Measurements from ENCODE around the gene PRKCA.
"Not testable (repeated sequence)": the region's sequence is repeated elsewhere in the genome, so short reads cannot be mapped to it uniquely, and the experiment has no call there.

The PRKCA gene

DNA sequence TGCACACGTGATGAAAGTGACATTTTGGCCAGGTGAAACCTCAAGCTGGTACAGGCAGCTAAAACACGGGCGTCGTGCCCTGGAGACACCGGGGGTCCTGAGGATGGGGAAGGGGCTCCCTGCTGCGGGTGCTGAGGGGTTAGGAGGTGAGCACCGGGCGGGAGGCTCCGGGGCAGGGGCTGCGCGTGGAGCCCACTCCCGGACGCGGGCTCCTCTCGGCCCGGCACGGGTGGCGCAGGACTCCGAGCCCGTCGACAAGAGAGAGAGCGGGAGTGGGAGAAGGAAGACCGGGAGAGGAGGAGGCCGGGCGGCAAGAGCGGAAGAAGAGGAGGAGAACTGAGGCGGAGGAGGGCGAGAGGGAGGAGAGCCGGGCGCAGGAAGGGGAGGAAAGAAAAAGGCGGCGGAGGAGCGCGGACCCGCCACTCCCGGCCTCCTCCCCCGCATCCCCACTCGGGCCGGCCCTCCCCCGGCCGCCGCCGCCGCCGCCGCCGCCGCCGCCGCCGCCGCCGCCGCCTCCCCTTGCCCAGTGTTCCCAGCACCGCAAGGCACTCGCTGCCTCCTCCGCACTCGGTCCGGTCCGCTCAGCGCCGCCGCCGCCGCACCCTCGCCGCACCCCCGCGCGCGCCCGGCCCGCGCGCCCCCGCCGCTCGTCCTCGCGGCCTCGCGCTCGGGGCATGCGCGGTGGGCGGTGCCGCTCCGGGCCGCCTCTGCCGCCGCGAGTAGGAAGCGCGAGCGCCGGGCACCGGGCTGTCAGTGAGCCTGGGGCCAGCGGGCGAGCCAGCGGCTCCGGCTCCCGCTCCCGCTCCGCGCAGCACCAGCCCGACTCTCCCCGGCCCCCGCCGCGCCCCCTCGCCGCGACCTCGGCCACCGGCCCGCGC is at the start of gene PRKCA:
Gene PRKCA, plus strand, starts transcription at position 750 of the 878 bp plus-strand sequence.
- DNase-seq = peak; percentile 86

DNA sequence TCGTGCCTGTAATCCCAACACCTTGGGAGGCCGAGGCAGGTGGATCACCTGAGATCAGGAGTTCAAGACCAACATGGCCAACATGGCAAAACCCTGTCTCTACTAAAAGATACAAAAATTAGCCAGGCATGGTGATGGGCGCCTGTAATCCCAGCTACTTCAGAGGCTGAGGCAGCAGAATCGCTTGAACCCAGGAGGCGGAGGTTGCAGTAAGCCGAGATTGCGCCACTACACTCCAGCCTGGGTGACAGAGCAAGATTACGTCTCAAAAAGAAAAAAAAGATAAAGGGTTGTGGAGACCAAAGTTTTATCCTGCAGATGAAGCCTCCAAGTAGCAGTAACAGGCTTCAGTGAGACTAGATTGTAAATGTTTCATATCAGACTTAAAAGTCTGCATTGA is 49.0 kb upstream of the PRKCA start:
- DNase-seq = not testable (repeated sequence)

DNA sequence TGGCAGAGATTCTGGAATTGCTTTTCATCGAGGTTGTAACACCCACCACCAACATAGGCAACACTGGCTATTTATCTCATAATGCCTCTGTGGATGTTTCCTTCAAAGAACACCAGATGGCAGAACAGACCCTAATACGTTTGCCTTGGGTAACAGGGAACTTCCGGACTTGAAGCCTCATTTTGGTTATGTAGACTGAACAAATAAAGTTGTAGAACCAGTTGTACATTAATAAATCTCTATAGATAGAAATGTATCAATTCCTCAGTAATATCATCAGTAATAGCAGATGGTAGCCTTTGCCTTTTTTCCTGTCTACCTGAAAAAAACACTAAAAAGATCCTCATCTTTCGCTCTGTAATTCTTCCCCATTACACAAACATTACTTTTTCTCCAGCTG is 47.3 kb upstream of the PRKCA start:
- DNase-seq = no peak

DNA sequence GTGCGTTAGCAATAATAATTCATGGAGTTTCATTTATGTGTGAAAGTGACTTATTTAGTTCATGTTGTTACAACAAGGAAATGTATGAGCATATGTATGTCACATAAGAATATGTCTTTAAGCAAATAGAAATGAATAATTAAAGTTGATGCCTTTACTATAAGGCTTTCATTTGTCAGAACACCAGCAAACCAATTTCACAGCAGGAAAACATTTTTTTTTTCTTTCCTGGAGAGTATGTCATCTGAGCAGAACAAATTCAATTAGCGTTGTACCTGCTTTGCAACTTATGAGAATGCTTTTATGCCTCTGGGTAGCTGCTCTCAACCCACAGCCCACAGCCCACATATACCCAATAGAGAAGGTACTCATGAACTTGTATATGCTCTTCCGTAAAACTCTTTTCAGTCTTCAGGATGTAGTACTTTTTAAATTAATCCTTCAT is 46.9 kb upstream of the PRKCA start:
- DNase-seq = no peak

DNA sequence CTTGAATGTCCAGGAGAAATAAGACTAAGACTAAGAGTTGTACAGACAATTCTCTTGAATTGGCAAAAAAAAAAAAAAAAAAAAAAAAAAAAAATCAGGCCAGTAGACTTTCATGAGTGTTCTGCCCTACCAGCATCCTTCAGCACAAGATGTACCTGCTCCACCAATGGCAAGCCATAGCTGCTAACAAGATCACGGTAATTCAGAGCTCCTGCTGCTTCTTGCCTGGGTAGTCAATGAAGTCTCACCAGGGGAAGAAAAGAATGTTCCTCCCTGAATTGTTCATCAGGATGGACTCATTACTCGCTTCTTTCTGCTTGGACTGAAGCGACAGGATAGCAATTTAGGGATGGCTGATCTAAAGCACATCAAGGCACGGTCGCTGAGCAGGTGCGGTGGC is 42.1 kb upstream of the PRKCA start:
- no peak for DNase-seq

DNA sequence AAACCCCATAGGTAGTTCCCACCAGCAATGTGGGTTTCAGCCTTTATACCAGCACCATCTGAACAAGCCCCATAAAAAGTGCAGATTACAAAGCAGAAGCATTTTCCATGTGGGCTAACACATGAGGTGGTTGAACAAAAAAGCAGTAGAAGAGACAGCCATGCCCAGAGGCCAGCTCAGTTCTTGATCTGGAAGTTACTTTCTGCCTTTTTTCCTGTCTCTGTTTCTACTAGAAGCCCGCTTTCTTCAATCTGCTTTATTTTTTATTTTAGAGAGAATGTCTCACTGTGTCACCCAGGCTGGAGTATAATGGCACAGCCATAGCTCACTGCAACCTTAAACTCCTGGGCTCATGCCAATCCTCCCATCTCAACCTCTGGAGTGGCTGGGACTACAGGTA is 41.7 kb upstream of the PRKCA start:
- DNase-seq = no peak

DNA sequence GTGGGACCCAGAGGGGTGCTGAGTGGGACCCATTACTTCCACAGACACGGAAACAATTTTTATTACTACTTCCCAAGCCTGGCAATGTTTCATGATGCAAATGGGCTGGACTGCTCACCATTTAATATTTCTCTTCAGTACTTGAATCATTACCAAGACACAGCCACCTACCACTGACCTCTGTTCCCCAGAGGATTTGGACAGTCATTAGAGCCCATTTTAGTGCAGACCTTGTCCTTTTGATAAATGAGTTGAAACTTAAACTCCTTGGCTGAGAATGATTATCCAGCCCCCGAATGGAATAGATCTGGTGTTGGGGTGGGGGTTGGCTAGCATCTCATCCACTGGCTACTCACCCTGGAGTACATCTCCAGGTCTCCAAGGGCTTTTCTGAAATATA is 39.6 kb upstream of the PRKCA start:
- DNase-seq = no peak

DNA sequence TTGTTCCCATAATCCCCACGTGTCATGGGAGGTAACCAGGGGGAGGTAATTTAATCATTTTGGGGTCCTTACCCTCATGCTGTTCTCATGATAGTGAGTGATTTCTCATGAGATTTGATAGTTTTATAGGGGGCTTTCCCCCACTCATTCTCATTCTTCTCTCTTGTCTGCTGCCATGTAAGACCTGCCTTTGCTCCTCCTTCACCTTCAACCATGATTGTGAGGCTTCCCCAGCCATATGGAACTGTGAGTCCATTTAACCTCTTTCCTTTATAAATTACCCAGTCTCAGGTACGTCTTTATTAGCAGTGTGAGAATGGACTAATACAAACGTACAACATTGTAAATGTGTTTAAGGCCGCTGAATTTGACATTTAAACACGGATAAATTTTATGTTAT is 37.7 kb upstream of the PRKCA start:
- no peak for DNase-seq

DNA sequence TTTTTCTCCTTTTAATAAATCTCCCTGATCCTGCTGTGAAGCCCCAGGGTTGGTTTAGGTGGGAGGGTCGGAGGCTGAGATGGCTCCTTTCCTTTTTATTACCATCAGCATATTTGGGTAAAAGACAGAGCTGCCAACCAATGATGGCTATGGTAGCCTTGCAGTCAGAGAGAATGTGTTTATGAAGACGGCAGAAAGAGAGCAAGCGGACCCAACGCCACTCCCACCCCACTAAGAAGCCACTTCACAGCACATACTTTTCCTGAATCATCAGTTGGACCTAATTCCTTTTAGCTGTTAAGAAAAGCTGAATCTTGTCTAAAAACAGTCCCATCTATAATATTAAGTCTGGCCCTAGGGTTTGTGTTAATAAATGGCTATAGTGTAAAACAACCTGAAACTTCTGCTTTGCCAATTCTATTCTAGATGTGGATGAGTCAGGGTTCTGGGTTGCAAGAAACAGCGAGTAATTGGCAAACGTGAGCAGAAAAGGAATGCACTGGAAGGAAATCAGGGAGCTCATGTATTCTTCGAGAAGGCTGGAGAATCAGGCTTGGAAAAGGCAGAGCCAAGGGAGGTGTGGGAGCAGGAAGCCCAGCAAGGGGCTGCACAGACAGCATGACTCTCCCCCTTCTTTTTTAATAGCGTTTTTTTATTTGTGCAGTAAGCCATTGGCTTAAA is 34.0 kb upstream of the PRKCA start:
- no peak for DNase-seq

DNA sequence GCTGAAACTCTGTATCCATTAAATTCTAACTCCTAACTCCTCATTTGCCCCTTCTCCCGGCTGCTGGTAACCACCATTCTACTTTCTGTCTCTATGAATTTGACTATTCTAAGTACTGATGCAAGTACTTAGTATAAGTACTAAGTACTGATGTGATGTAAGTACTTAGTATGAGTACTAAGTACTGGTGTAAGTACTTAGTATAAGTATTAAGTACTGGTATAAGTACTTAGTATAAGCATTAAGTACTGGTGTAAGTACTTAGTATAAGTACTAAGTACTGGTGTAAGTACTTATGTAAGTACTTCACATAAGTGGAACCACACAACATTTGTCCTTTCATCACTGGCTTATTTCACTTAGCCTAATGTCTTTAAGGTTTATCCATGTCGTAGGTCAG is 32.3 kb upstream of the PRKCA start:
- no peak for DNase-seq

DNA sequence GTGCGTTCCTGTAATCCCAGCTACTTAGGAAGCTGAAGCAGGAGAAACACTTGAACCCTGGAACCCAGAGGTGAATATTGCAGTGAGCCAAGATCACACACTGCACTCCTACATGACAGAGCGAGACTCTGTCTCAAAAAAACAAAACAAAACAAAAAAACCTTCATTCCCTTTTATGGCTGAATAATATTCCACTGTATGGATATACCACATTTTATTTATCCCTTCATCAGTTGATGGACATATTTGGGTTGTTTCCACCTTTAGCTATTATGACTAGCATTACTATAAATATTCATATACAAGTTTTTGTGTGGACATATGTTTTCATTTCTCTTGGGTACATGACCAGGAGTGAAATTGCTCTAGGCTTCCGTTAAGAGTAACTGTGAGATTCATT is 30.9 kb upstream of the PRKCA start:
- no peak for DNase-seq

DNA sequence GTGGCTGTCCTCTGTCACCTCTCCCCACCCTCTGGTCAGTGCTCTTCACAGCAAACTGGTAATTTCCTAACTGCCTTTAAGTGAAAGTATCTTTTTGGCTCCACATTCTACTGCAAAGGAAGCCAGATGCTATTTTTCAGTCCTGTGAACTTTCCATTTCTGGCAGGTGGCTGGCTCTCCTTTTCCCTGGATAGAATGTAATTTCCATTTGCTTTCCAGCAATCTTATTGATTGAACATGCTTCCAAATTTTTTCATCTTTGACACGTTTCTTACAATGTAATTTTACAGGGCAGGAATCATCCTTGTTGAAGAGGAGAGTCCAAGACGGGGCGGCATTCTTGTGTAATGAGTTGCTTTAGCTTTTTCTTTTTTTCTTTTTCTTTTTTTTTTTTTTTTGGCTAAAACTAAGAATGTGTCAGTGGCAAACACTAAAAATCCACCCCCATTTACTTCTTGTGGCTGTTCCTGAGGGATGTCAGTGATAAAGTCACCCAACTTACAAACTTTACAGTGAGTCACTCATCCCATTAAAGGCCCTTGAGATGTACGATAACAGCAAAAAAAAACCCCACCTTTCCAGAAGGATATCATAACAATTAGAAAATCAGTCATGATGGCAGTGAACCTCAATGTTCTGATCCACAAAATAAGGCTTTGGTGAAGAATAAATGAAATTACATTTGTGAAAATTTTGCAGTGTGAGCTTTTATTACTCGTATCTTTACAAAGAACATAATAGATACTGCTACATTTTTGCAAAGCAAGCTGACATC is 29.4 kb upstream of the PRKCA start:
- no peak for DNase-seq

DNA sequence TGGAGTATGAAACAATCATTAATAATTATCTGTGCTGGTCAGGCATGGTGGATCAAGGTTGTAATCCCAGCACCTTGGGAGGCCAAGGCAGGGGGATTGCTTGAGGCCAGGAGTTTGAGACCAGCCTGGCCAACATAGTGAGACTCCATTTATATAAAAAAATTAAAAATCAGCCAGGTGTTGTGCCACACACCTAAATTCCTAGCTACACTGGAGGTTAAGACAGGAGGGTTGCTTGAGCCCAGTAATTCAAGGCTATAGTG is 28.9 kb upstream of the PRKCA start:
- no peak for DNase-seq

DNA sequence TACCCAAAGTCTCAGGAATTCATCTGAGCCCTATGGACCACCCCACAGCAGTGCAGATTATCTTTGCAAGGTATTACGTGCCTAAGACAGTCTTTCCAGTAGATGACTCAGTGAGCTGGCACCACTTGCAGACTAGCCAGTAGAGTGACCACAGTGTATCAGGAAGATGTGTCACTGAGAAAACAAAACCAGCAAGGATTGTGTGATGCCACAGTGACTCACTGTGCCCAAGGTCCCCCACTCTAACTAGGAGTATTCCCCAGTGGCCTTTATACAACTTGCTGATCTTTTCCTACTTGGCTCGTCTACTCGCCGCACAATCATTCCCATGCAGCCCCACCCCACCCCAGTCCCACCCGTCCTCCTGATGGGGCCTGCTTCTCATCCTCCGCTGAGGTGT is 26.8 kb upstream of the PRKCA start:
- no peak for DNase-seq

DNA sequence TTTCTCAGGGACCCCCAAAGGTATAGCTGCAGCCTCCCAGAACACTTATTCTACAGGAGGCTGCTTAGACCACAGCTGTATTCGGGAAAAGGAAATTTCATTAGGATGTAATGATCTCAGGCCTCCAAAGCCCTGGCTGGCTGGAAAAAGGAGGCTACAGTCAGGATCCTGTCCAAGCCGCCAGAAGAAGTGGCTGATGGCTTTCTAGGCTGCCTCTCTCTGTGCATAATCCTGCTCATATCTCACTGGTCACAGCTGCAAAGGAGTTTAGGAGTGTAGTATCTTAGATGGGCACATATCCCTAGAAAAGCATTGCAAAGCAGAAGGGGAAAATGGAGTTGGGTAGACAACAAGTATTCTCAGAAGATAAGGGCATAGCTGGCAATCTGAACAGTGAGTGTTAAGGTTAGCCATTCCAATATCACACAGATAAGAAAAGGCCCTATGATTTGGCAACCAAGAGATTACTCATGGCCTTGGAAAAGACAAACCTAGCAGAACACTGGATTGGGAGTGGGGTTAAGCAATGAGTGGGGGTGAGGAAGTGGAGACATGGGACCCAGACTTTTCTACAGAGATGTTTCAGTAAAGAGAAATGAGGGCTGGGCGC is 26.0 kb upstream of the PRKCA start:
- DNase-seq = no peak

DNA sequence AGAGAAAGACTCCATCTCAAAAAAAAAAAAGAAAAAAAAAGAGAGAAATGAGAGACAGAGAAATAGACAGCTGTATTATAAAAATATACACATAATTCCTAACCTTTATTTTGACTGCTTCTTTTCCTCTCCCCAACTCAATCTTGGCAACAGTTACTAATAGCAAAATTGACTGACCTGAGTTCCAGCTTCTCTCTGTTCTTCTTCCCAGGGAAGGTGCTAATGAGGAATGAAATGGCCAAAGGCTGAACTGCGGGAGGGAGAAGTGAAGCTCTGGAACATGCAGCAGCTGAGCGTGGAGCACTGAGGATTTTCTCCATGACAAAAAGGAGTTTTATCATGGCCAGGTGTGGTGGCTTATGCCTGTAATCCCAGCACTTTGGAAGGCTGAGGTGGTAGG is 25.2 kb upstream of the PRKCA start:
- no peak for DNase-seq

DNA sequence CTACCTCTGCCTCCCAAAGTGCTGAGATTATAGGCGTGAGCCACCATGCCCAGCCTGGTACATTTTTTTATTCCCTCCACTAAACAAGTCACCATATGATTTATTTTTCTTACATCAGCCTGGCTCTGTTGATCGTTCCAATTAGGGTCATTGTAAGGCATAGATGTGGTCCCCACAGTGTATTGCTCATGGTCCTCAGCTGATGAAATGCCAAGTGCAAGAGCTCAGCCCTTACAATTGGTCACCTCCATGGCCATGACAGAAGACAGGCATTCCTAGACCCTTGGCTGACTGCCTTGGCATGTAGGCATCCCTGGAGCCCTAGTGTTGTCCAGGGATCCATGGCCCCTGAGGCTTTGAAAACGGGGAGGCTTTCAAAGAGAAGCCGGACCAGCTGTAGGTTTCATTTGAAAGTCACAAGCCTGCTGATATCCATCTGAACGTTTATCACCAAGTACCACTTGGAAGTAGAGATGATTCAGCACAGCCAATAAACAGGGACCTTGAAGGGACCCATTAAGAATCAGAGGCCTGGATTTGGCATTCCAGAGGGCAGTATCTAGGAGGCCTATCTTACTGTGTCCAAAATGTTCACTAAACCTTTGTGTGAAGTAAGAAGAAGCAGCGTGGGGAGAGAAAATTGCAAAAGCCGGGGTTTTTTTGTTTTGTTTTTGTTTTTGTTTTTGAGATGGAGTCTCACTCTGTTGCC is 20.6 kb upstream of the PRKCA start:
- DNase-seq = no peak

DNA sequence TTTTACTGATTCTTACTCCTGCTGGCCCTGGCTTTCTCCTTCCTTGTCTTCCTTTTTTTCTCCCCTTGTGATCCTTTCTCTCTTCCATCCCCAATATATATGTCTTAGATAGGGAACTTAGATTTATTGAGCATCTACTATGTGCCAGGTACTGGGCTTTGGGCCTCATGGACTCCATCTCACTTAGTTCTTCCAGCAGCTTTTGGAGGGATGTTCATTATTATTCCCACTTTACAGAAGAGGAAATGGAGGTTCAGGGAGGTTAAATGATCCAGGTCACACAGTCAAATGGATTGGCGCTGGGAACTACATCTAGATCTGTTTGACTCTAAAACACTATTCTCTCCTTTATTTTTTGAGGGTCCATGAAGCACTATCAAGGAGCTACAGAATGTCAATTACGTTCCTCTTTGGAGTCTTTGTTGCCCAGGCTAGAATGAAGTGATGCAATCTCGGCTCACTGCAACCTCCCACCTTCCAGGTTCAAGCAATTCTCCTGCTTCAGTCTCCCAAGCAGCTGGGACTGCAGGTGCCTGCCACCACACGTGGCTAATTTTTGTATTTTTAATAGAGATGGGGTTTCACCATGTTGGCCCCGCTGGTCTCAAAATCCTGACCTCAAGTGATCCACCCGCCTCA is 19.0 kb upstream of the PRKCA start:
- no peak for DNase-seq

DNA sequence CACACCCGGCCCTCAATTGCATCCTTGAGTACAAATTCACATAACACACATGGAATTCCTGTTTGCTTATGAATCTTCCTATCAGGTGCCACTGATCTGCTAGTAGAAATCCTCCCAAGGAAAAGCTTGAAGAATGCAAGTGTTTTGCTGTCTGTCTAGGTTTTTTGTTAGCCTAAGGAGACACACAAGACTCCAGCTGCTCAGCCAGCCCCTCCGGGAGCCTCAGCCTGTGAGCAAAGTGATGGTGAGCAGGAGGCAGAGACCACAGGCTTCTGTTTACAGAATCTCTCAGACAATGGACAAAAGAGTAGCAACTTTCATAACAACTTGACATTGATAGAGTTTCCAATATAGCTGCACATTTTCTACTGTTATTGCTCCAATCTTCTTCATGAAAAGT is 18.4 kb upstream of the PRKCA start:
- DNase-seq = no peak

DNA sequence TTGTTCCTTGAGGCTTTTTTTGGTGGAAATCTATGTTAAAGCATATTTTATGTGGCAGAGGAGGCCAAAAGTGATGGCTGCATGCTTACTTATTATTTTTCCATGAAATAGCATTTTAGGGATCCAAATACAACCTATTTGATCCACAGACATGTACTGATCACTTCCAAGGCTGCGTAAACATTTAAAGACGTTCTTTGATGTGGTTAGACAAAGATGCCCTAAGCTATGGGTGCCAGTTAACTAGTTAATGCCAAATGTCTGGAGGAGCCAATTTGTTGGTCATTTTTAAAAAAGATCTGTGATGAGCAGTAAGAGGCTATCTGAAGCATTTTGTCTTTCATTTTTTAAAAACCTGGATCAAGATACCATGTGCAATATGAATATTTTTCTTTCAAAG is 17.3 kb upstream of the PRKCA start:
- DNase-seq = no peak

DNA sequence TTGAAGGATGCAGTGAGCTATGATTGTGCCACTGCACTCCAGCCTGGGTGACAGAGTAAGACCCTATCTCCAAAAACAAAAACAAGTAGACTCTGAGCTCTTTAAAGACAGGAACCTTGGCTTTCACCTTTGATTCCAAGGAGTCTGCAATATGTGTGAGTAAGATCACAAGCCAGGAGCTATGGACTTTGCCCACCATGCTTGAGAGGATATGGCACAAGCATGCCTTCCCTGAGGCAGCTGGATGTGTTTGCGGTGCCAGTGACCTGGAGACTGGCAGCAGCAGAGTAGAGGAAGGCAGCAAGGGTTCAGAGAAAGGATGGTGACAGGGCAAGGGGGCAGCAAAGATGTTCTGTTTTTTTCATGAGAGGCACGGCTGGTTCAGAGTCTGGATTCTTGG is 14.5 kb upstream of the PRKCA start:
- DNase-seq = no peak

DNA sequence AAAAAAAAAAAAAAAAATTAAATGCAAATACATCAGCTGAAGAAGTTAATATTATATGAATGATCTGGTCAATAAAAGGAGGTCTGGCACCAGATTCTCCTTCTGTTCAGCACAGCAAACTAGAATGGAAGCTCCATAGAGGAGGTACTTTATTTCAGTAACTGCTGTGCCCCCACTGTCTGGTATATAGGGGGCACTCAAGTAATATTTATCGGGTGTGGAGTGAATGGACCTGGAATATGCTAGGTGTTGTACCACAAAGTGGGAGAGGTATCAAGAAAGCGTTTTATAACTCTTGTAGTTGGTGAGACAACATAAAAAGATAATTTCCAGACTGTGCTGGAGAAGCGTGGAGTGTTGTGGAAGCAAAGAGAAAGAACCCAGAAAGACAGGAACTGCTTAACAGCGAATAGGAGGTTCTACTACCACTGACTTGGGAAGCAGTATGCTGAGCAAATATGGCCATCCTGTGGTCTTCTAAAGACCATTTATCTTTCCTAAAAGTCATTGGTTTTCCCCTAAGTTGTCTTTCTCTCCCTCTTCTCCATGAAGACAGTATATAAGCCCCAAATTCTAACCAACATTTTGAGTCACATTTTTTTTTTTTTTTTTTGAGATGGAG is 12.2 kb upstream of the PRKCA start:
- DNase-seq = no peak

Data from right forelimb (tissue), 1 donor.